Suprapubic skin (tissue), 4 donors: ENCODE data around the gene TTLL6. TPM values are rescaled to one million over a fixed set of nuclear protein-coding genes. Genes with fewer than 3 reads are reported as not detected.

ENCODE experiments used
- DNase-seq, 2 donors: peaks; one replicate each; pipeline ENCODE4 v3.0.0-alpha.2; 2019; ENCODE audit warnings: low spot score in 2 of 2
- H3K27ac ChIP-seq: fragments of 200-600 bp; sonication (generic); one replicate; pipeline ENCODE4 v1.5.1; 2019
- H3K27me3 ChIP-seq: fragments of 200-600 bp; sonication (generic); one replicate; pipeline ENCODE4 v1.5.1; 2019
- H3K36me3 ChIP-seq: fragments of 200-600 bp; sonication (generic); one replicate; pipeline ENCODE4 v1.5.1; 2019
- H3K4me1 ChIP-seq: fragments of 200-600 bp; sonication (generic); one replicate; pipeline ENCODE4 v1.5.1; 2019
- H3K4me3 ChIP-seq: fragments of 200-600 bp; sonication (generic); one replicate; pipeline ENCODE4 v1.5.1; 2019; ENCODE audit warnings: mild to moderate bottlenecking
- H3K9me3 ChIP-seq: fragments of 200-600 bp; sonication (generic); one replicate; pipeline ENCODE4 v1.5.1; 2019
- CTCF ChIP-seq, 2 donors: fragments of 200-600 bp in 1 of 2; fragments of 450-650 bp in 1 of 2; sonication (generic) in 1 of 2; IDR thresholded peaks; one replicate each; pipeline ENCODE4 v1.5.1; 2016 to 2019; ENCODE audit warnings: antibody characterized with exemption in 2 of 2, mild to moderate bottlenecking in 1 of 2, moderate library complexity in 1 of 2
- EP300 ChIP-seq: sonication (generic); formaldehyde crosslinking; IDR thresholded peaks from one replicate; pipeline ENCODE4 v1.6.1; 2017; ENCODE audit warnings: antibody characterized with exemption
- POLR2A ChIP-seq, 2 donors: fragments of 450-650 bp; IDR thresholded peaks; one replicate each; pipeline ENCODE4 v1.6.1; 2017; ENCODE audit warnings: antibody characterized with exemption in 2 of 2, mild to moderate bottlenecking in 2 of 2, moderate library complexity in 2 of 2
- POLR2AphosphoS5 ChIP-seq, 3 donors: sonication (generic); formaldehyde crosslinking; IDR thresholded peaks; one replicate each; pipeline ENCODE4 v1.6.1; 2017; ENCODE audit warnings: antibody characterized with exemption in 3 of 3
- WGBS: methylation state at CpG from one replicate; pipeline ENCODE4 v1.1.5; 2018; 5-methylcytosine and 5-hydroxymethylcytosine counted together
- total RNA-seq, 4 donors: library from RNA; depleted of rRNA; stranded (reverse); fragments of >200 nt; gene quantifications; one replicate each; pipeline ENCODE4 v1.1.0, GENCODE V29; 2016

Gene TTLL6
- total RNA-seq, 4 donors from 2014 or later, result not detected

DNA sequence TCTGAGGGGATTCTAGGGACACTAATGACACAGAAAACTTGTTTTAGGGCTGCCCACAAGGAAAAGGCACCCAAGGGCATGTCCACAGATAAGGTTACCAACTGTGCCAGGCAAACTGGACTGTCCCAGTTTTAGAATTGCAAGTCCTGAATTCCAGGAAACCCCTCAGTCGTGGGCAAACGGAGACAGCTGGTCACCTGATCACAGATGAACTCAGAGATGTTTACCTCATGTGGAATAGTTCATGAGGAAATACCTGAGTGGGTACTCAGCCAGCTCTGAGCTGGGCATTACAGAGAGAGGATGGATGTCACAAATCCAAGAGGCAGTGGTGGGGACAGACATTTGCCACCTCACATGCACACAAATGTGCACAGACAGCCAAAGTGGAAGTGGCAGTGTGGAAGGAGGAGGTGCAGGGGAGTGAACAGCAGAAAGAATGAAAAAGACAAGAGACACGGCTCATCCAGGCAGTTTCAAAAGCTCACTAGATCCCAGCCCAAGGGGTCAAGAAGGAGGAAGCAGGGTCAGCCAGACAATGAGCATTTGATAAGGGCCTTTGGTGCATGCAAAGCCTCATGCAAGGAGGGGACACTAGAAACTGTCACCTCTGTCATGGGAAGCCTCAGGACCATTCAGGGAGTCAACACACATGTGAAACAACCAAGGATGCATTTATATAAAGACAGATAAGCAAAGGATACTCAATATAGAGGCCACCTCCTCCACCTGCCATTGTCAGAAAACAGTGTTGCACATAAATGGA lies 24.8 kb downstream of the TTLL6 start:
- Histone ChIP-seq H3K27ac (no peak overlapping the region), H3K9me3 (no peaks in the 10 kb centered on the region), H3K4me3 (no peak overlapping the region), H3K4me1 (no peaks in the 10 kb centered on the region), H3K36me3 (no peaks in the 10 kb centered on the region), H3K27me3 (peaks cover 25% of the 10 kb centered on the region)
- DNase-seq, result no peak
- TF ChIP-seq EP300 (no peak), POLR2AphosphoS5 (IDR thresholded peaks at IDR 0.05) (no peak), CTCF (IDR thresholded peaks at IDR 0.05) (no peak), POLR2A (IDR thresholded peaks at IDR 0.05) (no peak)
- 48% methylated on average over 3 of the region's 3 CpGs for whole genome bisulfite sequencing

DNA sequence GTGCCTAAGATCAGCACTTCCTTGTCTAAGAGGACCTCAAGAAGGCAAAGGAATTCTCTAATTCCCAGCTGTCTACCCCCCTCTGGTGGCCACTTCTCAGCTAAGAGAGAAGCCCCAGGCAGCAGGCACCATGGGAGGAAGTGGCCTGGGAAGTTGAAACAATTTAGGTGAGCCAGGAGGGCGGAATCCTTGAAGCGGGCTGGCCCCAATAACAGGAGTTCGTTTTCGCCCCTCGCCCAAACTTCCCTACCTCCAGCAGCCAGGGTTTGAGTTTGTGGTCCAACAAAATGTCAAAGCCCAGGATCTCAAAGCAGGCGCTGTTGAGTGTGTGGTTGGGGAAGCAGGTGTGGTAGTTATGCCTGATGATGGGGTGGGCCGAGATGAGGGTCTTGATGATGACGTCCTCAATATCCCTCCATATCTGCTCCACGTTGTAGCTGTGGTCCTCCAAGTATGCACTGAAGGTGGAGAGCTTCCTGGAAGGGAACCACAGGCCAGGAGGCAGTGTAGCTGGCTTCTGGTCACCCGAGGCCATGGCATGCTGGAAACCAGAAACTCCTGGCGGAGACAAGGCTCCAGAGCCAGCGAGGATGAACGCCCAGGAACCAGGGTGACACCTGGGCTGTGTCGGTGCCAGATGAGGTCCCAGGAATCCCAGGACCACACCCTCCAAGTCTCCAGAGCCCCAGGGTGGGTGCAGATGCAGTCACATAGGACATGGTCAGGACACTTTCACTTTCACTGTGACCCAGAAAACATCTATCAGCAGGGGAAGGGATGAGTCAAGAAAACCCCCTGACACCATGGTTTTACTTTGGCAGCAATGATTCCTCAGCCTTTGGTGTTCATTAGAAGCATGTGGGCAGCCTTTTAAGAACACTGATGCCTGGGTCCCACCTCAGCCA lies 25.6 kb downstream of the TTLL6 start:
- TF ChIP-seq POLR2A (IDR thresholded peaks at IDR 0.05) (no peak), CTCF (IDR thresholded peaks at IDR 0.05) (peak; percentile 51 to 69)
- Histone ChIP-seq H3K9me3 (no peaks in the 10 kb centered on the region), H3K36me3 (no peaks in the 10 kb centered on the region), H3K27ac (no peak overlapping the region), H3K4me1 (no peaks in the 10 kb centered on the region), H3K27me3 (peaks cover 31% of the 10 kb centered on the region), H3K4me3 (no peak overlapping the region)
- 100% methylated on average over 1 of the region's 14 CpGs for WGBS
- peak; percentile 82 to 83 for DNase-seq

DNA sequence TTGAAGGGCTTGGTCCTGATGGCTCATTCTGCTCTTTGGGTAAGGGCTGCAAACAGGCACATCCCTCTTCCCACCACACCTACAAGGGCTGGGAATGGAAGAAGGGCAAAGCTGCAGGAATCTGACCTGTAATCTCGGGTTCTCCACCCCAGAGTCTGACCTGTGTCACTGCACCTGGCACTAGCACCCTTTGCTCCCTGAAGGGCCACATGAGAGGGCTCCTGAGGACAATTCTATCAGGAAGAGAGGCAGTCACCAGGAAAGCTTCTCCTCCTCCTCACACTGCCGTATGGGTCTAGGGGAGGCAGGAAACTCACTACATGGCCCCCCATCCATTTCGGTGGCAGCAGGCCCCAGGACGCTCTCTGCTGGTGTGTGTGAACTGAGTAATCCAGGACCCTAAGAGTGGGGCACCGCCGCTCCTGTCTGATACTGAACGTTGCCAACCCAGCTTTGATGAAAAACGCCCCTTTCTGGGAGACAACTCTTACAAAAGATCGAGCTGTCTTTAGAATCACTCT lies 26.4 kb downstream of the TTLL6 start:
- 34% methylated on average over 7 of the region's 9 CpGs for WGBS
- no peaks in the 10 kb centered on the region for H3K4me1 ChIP-seq
- TF ChIP-seq POLR2AphosphoS5 (IDR thresholded peaks at IDR 0.05), result no peak
- TF ChIP-seq EP300, result no peak
- TF ChIP-seq CTCF (IDR thresholded peaks at IDR 0.05), result no peak
- no peak for TF ChIP-seq POLR2A (IDR thresholded peaks at IDR 0.05)
- no peak for DNase-seq
- H3K27ac ChIP-seq, result no peak overlapping the region
- H3K4me3 ChIP-seq, result no peak overlapping the region
- peaks cover 37% of the 10 kb centered on the region for H3K27me3 ChIP-seq
- no peaks in the 10 kb centered on the region for H3K9me3 ChIP-seq
- no peaks in the 10 kb centered on the region for H3K36me3 ChIP-seq

GRCh38 chr17:48787828-48788227 lies 29.2 kb downstream of the TTLL6 start:
- H3K9me3 ChIP-seq, result no peaks in the 10 kb centered on the region
- no peak overlapping the region for H3K4me3 ChIP-seq
- TF ChIP-seq POLR2A (IDR thresholded peaks at IDR 0.05) (no peak), POLR2AphosphoS5 (IDR thresholded peaks at IDR 0.05) (no peak), EP300 (no peak), CTCF (IDR thresholded peaks at IDR 0.05) (no peak)
- no peaks in the 10 kb centered on the region for H3K36me3 ChIP-seq
- H3K27me3 ChIP-seq, result peaks cover 40% of the 10 kb centered on the region
- no peaks in the 10 kb centered on the region for H3K4me1 ChIP-seq
- no peak for DNase-seq
- WGBS, result 81% methylated on average over 7 of the region's 7 CpGs
- H3K27ac ChIP-seq, result no peak overlapping the region

DNA sequence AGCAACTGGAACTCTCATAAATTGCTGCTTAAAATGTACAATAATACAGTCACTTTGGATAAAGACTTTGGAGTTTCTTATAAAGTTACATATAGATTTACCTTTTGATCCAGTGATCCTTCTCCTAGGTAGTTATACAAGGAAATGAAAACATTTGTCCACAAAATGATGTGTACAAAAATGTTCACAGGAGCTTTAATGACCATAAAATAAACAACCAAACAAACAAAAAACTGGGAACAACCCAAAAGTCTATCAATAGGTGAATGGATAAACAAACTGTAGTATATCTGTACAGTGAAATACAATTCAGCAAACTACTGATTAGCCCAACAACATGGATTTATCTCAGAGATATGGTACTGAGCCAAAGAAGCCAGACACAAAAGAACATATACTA lies 37.6 kb downstream of the TTLL6 start:
- no peaks in the 10 kb centered on the region for H3K36me3 ChIP-seq
- no peak overlapping the region for H3K4me3 ChIP-seq
- no peak for DNase-seq
- no peak overlapping the region for H3K27ac ChIP-seq
- peaks cover 43% of the 10 kb centered on the region for H3K27me3 ChIP-seq
- H3K9me3 ChIP-seq, result no peaks in the 10 kb centered on the region
- no peaks in the 10 kb centered on the region for H3K4me1 ChIP-seq
- TF ChIP-seq POLR2AphosphoS5 (IDR thresholded peaks at IDR 0.05), result no peak
- TF ChIP-seq EP300, result no peak
- TF ChIP-seq CTCF (IDR thresholded peaks at IDR 0.05), result no peak
- TF ChIP-seq POLR2A (IDR thresholded peaks at IDR 0.05), result no peak
